NCI-H128 (cell line): ENCODE data around the gene PEX16.

Experiments used
- DNase-seq: peaks from one replicate; lab custom pipeline; 2025; ENCODE audit not compliant: unreplicated experiment; lab: John Stamatoyannopoulos, UW

Gene PEX16

GRCh38 chr11:45899448-45900174, 18.1 kb downstream of the PEX16 start:
- DNase-seq: peak; percentile 86

DNA sequence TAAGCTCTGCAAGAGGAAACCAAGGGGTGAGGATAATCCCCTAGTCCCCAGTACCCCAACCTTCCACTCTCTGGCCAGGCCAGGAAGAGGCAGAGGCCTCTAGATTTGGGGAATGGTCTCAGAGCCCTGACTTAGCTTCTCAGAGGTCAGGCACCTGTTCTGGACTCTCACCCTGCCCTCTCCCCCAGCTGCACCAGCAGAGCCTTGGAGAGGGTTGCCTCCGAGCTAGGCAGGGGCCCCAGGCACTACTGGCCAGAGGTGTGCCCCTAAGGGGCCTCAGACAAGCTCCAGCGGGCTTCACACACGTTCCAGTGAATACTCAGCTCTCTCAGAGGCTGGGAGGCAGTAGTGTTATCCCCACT, 18.6 kb downstream of the PEX16 start:
- DNase-seq: no peak

DNA sequence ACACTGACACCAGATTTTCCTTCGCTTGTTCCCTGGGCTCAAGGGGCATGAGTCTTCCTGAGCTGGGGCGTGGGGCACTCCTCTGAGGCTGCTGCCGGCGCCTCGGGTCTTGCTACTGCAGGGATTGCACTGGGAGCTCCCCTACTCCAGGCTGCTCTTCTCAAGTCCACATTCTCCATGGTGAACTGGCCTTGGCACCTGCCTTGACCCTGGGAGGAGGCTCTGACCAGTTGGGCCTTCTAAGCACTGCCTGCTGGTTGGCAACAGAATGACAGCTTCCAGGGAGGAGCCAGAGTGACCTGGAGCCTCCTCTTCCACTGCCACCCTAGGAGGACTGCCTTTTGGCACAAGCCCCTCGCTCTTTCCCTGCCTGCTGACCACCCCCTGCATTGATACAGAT, 20.1 kb downstream of the PEX16 start:
- no peak for DNase-seq

GRCh38 chr11:45896422-45896984, 21.2 kb downstream of the PEX16 start:
- peak; percentile 78 for DNase-seq

GRCh38 chr11:45895553-45896259, 22.0 kb downstream of the PEX16 start:
- no peak for DNase-seq

DNA sequence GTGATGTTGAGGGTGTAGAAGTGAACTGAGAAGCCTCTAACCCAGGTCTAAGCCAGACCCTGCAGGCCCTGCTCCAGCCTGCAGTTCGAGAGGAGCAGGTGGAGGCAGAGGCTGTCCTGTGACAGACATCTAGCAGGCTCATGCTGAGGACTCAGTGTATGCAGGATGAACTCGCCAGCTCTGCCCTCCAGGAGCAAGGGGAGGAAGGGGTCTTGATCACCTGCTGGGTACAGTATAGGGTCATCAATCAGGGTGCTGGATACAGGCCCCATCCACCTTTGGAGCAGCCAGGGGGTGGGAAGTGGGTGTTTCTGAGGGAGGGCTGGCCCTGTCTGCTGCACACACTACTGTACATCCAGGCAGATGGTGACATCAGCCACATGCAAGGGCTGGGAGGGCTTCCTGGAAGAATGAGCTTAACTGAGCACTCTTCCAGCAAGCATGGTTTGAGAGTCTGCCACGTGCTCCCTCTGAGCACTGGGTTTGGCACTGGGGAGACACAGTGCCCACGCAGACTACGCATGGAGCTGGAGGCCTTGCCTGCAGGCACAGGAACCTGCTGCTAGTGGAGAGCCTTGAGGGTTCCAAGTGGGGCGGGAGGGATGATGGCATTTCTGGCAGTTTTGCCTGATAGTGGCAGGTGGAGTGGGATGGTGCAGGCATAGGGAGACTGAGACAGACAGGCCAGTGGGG, 23.0 kb downstream of the PEX16 start:
- no peak for DNase-seq

GRCh38 chr11:45892856-45893255, 24.8 kb downstream of the PEX16 start:
- no peak for DNase-seq

DNA sequence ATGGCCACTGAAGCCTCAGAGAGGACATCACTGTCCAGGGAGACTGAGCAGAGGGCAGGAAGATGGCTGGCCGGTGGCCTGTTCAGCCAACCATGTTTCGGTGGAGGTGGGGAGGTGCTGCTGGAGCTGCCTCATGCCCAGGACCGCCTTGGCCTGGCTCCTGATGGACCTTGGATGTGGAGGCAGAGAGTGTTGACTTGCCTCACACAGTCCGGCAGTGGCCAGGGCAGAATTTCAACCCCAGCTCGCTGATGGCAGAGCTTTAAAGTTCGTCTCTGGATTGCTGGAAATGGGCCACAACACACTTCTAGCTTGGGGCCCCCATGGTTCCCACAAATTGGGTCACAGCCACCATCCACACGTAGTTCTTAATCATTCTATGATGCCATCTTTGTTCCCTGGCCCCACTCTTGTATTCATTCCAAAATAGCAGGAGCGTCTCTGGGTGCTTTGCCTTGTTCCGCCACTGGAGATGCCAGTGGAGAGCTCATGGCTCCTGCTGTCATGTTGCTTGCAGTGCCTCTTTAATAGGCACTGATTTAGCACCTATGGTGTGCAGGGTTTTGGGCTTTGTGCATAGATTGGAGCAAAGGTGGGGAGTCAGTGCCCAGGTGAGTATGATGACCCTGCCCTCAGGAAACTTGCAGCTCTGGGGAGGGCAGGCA, 26.7 kb downstream of the PEX16 start:
- no peak for DNase-seq

DNA sequence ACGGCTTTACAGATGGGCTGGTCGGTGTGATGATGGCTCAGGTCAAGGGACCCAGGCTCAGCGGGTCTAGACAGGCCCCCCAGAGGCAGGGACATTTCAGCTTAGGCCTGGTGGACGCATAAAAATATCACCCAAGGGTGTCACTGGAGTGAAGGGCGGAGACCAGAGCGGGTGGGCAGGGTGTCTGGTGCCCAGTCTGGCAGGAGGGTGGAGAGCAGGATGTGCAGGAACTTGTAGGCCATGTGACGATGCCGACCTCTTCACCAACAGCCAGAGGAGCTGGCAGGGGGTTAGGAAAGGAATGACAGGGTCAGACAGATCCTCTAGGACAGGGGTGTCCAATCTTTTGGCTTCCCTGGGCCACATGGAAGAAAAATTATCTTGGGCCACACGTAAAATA, 27.7 kb downstream of the PEX16 start:
- no peak for DNase-seq

DNA sequence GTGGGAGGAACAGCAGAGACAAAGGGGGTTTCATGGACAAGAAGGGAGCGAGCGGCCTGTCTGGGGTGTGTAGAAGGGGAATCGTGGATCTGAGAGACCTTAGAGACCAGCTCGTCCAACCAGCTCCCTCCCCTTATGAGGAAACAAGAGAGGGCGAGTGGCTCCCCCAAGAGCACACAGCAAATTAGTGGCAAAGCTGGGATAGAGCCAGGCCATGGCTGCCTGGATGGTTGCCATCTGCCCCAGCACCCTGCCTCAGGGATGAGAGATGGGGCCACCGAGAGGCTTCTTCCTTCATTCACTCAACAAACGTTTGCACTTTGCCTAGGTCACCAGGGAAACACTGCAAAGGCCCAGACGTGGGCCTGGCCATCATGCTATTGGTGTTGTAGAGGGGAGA, 28.1 kb downstream of the PEX16 start:
- no peak for DNase-seq

DNA sequence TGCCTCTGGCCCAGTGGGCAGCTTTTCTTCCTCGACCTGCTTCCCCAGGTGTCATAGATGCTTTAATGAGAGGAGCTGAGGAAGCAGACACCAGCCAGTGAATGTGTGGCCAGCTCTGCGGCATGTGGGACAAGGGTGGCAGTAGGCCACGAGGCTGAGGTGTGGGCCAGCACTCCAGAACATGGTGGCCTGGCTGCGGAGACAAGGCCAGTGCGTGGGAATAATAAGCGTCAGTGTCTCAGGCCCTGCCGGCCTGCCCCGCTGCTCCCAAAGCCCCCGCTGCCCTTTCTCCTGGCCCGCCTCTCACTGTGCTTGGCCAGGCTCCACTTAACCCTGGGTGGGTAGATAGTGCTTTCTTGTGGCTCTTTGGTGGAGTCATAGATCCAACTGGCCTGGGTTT, 30.1 kb downstream of the PEX16 start:
- DNase-seq: no peak

- no peak for DNase-seq
Observed at GRCh38 chr11:45886816-45887520, 30.7 kb downstream of the PEX16 start.

- no peak for DNase-seq
Observed at GRCh38 chr11:45885921-45886721, 31.6 kb downstream of the PEX16 start.

GRCh38 chr11:45885274-45885920, 32.3 kb downstream of the PEX16 start, which contains the start of gene MAPK8IP1:
Gene MAPK8IP1 (plus strand): TSS chr11:45885651. CDS start chr11:45885821, 170 bp downstream.
- no peak for DNase-seq

DNA sequence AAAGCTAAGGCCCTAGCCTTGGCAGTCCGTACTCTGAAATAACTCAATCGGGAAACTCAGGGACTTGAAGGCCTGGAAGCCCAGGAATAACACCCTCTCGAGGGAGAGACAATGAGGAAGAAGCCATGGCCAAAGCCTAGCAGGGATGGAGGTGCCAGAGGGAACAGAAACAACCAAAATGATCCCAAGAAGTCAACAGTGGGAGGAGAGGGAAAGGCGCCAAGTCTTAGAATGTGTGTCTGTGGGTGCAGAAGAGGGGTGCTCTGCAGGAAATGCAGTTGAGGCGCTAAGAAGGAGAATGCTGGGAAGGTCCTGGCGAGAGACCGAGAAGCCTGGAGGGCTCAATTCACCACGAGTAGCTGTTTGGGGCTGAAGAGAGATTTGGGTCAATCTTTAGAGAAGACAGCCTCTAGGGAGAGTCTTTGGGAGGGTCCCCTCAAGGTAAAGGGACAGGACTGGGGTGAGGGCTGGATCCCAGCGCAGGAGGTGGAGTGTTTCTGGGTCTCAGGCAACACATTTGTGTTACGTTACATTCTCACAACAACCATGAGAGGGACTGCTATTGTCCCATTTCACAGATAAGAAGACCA, 33.0 kb downstream of the PEX16 start:
- no peak for DNase-seq

DNA sequence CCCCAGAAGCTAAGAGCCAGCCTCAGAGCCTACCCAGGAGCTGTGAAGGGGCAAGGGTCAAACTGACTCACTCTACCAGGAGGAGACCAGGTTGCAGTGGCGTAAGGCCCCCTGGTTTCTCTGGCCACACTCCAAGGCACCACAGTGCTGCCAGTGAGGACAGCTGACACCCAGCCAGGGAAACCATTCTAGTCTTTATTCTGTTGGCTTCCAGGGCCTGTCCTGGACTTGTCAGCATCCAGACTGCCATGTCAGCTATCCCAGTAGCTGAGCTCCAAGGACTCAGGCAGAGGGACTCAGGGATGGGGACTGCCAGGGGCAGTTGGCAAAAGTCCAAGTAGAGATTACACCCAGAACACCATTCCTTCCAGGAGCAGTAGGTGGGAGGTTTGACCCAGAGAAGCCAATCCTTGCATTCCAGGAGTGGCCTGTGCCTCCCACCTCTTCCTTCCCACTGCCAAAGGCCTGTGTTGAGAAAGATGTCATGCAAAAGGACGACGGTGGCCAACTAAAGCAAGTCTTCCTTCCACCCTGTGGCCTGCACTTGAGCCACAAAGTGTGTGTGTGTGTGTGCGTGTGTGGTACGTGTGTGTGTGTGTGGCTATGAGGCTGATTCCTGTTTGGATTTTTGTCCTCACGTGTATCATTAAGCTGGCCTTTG, 35.8 kb downstream of the PEX16 start:
- no peak for DNase-seq

DNA sequence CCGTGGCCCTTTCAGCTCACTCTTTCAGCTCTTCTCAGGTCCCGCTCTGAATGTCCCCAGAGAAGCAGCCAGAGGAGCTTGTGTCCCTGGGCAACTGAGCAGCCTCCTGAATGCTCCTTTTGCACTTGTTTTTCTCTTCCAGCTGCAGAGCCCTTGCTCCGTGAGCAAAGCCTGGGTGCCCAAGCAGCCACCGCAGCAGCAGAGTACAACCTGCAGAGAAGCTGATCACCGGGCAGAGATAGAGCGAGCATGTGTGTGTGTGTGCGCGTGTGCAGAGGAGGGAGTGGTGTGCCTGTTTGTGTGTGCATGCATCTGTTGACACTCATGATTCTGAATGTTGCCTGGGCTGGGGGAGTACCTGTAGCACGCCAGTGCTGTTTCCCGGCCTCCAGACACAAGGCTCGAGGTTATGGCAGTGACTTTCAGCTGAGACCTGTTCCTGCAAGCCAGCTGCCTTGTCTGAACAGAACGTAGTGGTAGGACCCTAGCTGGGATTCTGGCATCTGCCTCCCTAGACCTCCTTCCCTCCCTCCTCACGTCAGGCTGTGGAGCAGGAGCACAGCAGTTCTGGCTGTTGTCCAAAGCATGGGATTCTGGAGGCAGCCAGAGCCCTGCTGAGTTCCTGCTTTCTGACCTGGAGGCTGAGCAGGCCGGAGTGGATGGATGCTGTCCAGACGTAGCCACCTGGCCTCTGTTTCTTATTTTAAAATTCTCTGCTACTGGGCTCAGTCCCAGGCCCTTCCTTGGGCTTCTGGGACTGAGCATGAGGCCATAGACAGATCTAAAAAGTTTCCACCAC, 36.7 kb downstream of the PEX16 start:
- no peak for DNase-seq
